Prostate gland (tissue), 2 donors: Measurements from ENCODE around the gene CCDC91.

Source experiments
- CTCF ChIP-seq, 4 experiments: fragments of 200-600 bp in 2 of 4; fragments of 450-650 bp in 2 of 4; sonication (generic) in 2 of 4; IDR thresholded peaks; 1 replicate in 3 of 4; 2 replicates in 1 of 4; pipeline ENCODE4 v1.5.1; 2016 to 2019; ENCODE audit warnings: antibody characterized with exemption in 4 of 4, mild to moderate bottlenecking in 2 of 4, moderate library complexity in 2 of 4
- POLR2A ChIP-seq: fragments of 450-650 bp; IDR thresholded peaks from one replicate; pipeline ENCODE4 v1.6.1; 2016; ENCODE audit warnings: antibody characterized with exemption, mild to moderate bottlenecking

- no peak for TF ChIP-seq CTCF (IDR thresholded peaks at IDR 0.05)
- TF ChIP-seq POLR2A = no peak
Observed at GRCh38 chr12:28513983-28514382, 323.7 kb downstream of the CCDC91 start.
